CD4-positive, alpha-beta T cell (primary cell): ENCODE data around the gene PDCD5. TPM values are rescaled to one million over a fixed set of nuclear protein-coding genes. Genes with fewer than 3 reads are reported as not detected.
"Not testable (repeated sequence)": the region's sequence is repeated elsewhere in the genome, so short reads cannot be mapped to it uniquely, and the experiment has no call there.

ENCODE experiments used
- ATAC-seq: fragments of 200-7000 bp; cut with Tn5 transposase; one replicate; pipeline ENCODE4 v1.10.0; 2022; ENCODE audit warnings: mild to moderate bottlenecking; ENCODE audit not compliant: poor library complexity
- CTCF ChIA-PET: fragments of 350-600 bp; sonication (Branson Sonifier 250); formaldehyde crosslinking; loops from one replicate; lab custom pipeline; 2021; ENCODE audit warnings: antibody characterized with exemption, inconsistent platforms; lab: Charles Lee
- POLR2A ChIA-PET: fragments of 350-600 bp; sonication (Branson Sonifier 250); formaldehyde crosslinking; loops from one replicate; lab custom pipeline; 2021; ENCODE audit warnings: antibody characterized with exemption, inconsistent platforms; lab: Charles Lee
- DNase-seq, 14 experiments: peaks; one replicate each; pipeline ENCODE4 v3.0.0-alpha.2; 2013 to 2020; ENCODE audit warnings: mixed read lengths in 2 of 14
- H3K27ac ChIP-seq, 2 donors: one replicate each; pipeline versions ENCODE4 v1.5.1 to v1.7.0; 2013; ENCODE audit warnings: low read length in 2 of 2, low read depth in 1 of 2, mild to moderate bottlenecking in 1 of 2
- H3K27me3 ChIP-seq, 2 experiments: 1 replicate in 1 of 2; 2 replicates in 1 of 2; pipeline versions ENCODE4 v1.6.1 to v1.7.0; 2013; ENCODE audit warnings: low read length in 2 of 2, control low read depth in 1 of 2, mild to moderate bottlenecking in 1 of 2, moderate library complexity in 1 of 2; ENCODE audit not compliant: insufficient read depth in 2 of 2, control insufficient read depth in 1 of 2
- H3K36me3 ChIP-seq: one replicate; pipeline ENCODE4 v1.6.1; 2013; ENCODE audit warnings: low read length, control low read depth; ENCODE audit not compliant: insufficient read depth
- H3K4me1 ChIP-seq: one replicate; pipeline ENCODE4 v1.6.1; 2013; ENCODE audit warnings: low read length, control low read depth; ENCODE audit not compliant: insufficient read depth
- H3K4me3 ChIP-seq: one replicate; pipeline ENCODE4 v1.5.1; 2013; ENCODE audit warnings: mild to moderate bottlenecking, low read length, moderate library complexity
- H3K9me3 ChIP-seq, 2 experiments: 1 replicate in 1 of 2; 2 replicates in 1 of 2; pipeline versions ENCODE4 v1.6.1 to v1.7.0; 2013; ENCODE audit warnings: low read length in 2 of 2, mild to moderate bottlenecking in 2 of 2, control low read depth in 1 of 2, moderate library complexity in 1 of 2; ENCODE audit not compliant: control insufficient read depth in 1 of 2, insufficient read depth in 1 of 2
- H3K27ac Mint-ChIP-seq: one replicate; pipeline ENCODE4 v1.8.0; 2020; ENCODE audit warnings: mixed read lengths
- H3K27me3 Mint-ChIP-seq: one replicate; pipeline ENCODE4 v1.8.0; 2021; ENCODE audit warnings: mixed read lengths
- H3K36me3 Mint-ChIP-seq: one replicate; pipeline ENCODE4 v1.8.0; 2021; ENCODE audit warnings: low read depth, mixed read lengths
- H3K4me1 Mint-ChIP-seq: one replicate; pipeline ENCODE4 v1.8.0; 2021; ENCODE audit warnings: low read depth, mixed read lengths
- H3K4me3 Mint-ChIP-seq: one replicate; pipeline ENCODE4 v1.8.0; 2020; ENCODE audit warnings: mild to moderate bottlenecking, mixed read lengths
- H3K9me3 Mint-ChIP-seq: one replicate; pipeline ENCODE4 v1.8.0; 2020; ENCODE audit warnings: mixed read lengths
- intact Hi-C, 2 experiments: fragments of 100-400 bp; cut with DNase I in 1 of 2; cut with micrococcal nuclease in 1 of 2; formaldehyde crosslinking; loops; one replicate each; pipeline versions ENCODE4 v1.15.1 to v1.9.0; 2023 to 2025; cut with DNase I, micrococcal nuclease
- total RNA-seq, 174 experiments: library from RNA in 2 of 174; stranded (reverse) in 2 of 174; gene quantifications; one replicate each; pipeline ENCODE4 v1.2.3 and lab custom pipeline; 2021 to 2026
- TF ChIP-seq, protein P1 (sequence below): fragments of 200-600 bp; IDR thresholded peaks from one replicate; pipeline ENCODE4 v1.8.0; 2022; ENCODE audit warnings: antibody characterized with exemption, mild to moderate bottlenecking

PDCD5 gene
- total RNA-seq, 2 experiments from 2014 or later = 30.0 to 32.7 TPM

DNA sequence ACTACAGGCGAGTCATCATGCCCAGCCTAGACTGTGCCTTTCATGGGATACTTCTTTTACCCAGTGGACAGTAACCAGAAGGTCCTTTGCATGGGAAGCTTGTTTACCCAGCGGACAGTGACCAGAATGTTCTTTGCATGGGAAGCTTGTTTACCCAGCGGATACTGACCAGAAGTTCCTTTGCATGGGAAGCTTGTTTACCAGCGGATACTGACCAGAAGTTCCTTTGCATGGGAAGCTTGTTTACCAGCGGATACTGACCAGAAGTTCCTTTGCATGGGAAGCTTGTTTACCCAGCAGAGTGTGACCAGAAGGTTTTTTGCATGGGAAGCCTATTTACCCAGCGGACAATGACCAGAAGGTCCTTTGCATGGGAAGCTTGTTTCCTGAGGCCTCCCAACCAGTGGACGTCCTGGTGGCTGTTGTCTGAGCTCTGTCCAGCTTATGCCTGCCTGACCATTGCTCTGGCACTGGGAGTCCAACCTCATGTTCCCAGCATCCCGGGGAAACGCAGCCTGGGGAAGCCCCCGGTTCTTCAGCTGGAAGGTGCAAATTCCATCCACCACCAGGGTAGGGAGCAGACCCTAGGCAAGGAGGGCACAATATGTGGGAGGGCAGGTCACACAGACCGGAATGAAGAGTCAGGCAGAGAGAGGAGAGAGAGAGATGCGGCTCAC lies 41.6 kb upstream of the PDCD5 start:
- Histone ChIP-seq H3K27me3 (peaks cover 0 to 2% of the 10 kb centered on the region in 2 experiments), H3K4me3 (no peak overlapping the region), H3K4me1 (no peaks in the 10 kb centered on the region), H3K36me3 (no peaks in the 10 kb centered on the region), H3K27ac (no peak overlapping the region), H3K9me3 (peaks cover 0 to 10% of the 10 kb centered on the region in 2 experiments)
- no peak overlapping the region for H3K27ac Mint-ChIP-seq
- DNase-seq (no peak), ATAC-seq (no peak)
- TF ChIP-seq, protein P1, sequence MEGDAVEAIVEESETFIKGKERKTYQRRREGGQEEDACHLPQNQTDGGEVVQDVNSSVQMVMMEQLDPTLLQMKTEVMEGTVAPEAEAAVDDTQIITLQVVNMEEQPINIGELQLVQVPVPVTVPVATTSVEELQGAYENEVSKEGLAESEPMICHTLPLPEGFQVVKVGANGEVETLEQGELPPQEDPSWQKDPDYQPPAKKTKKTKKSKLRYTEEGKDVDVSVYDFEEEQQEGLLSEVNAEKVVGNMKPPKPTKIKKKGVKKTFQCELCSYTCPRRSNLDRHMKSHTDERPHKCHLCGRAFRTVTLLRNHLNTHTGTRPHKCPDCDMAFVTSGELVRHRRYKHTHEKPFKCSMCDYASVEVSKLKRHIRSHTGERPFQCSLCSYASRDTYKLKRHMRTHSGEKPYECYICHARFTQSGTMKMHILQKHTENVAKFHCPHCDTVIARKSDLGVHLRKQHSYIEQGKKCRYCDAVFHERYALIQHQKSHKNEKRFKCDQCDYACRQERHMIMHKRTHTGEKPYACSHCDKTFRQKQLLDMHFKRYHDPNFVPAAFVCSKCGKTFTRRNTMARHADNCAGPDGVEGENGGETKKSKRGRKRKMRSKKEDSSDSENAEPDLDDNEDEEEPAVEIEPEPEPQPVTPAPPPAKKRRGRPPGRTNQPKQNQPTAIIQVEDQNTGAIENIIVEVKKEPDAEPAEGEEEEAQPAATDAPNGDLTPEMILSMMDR = no peak
- intact Hi-C loops = no loop called here
- peaks cover 5% of the 10 kb centered on the region for H3K9me3 Mint-ChIP-seq
- no peaks in the 10 kb centered on the region for H3K4me1 Mint-ChIP-seq
- H3K36me3 Mint-ChIP-seq = no peaks in the 10 kb centered on the region
- peaks cover 11% of the 10 kb centered on the region for H3K27me3 Mint-ChIP-seq
- CTCF ChIA-PET = no interaction called here
- POLR2A ChIA-PET = no interaction called here
- H3K4me3 Mint-ChIP-seq = no peak overlapping the region

DNA sequence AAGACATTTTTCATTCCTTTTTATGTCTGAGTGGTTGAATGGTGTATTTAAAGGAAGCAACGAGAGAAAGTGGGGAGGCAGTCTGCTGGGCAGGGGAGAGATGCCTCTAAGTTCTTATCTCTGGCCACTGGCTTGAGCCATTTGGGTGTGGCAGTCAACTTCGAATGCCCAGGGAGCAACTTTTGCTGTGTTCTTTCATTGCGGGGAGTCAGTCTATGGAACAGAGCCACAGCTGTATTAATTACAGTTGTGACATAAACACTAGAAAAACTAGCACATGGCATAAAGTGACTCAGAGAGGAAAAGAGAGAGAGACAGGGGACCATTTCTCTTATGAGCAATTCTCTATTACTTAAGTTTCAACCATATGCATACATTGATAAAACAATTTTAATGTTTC lies 40.4 kb upstream of the PDCD5 start:
- ATAC-seq = no peak
- no peak overlapping the region for H3K27ac ChIP-seq
- peaks cover 7% of the 10 kb centered on the region for H3K27me3 Mint-ChIP-seq
- DNase-seq = no peak
- TF ChIP-seq, protein P1 = no peak
- no peak overlapping the region for H3K4me3 Mint-ChIP-seq
- no peaks in the 10 kb centered on the region for H3K36me3 ChIP-seq
- CTCF ChIA-PET = no interaction called here
- peaks cover 0 to 8% of the 10 kb centered on the region in 2 experiments for H3K9me3 ChIP-seq
- H3K36me3 Mint-ChIP-seq = no peaks in the 10 kb centered on the region
- no peak overlapping the region for H3K4me3 ChIP-seq
- H3K4me1 Mint-ChIP-seq = no peaks in the 10 kb centered on the region
- POLR2A ChIA-PET = no interaction called here
- peaks cover 0 to 2% of the 10 kb centered on the region in 2 experiments for H3K27me3 ChIP-seq
- H3K4me1 ChIP-seq = no peaks in the 10 kb centered on the region
- H3K9me3 Mint-ChIP-seq = peaks cover 4% of the 10 kb centered on the region
- intact Hi-C loops = no loop called here
- no peak overlapping the region for H3K27ac Mint-ChIP-seq

DNA sequence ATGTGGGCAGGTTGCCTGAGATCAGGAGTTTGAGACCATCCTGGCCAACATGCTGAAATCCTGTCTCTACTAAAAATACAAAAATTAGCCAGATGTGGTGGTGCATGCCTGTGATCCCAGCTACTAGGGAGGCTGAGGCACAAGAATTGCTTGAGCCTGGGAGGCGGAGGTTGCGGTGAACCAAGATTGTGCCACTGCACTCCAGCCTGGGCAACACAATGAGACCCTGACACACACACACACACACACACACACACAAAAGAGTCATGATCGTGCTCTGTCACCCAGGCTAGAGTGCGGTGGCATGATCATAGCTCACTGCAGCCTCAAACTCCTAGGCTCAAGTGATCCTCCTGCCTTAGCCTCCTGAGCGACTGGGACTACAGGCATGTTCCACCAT lies 39.6 kb upstream of the PDCD5 start:
- H3K36me3 Mint-ChIP-seq, H3K4me1 Mint-ChIP-seq, H3K4me3 Mint-ChIP-seq, H3K9me3 ChIP-seq, H3K36me3 ChIP-seq, CTCF ChIA-PET, H3K27me3 ChIP-seq, H3K4me3 ChIP-seq, DNase-seq, intact Hi-C loops, H3K27ac ChIP-seq, H3K4me1 ChIP-seq, POLR2A ChIA-PET, H3K27me3 Mint-ChIP-seq, H3K27ac Mint-ChIP-seq, ATAC-seq, H3K9me3 Mint-ChIP-seq: not testable (repeated sequence)
